Rectal smooth muscle tissue (tissue), 1 donor: ENCODE results near the gene SLC25A3.
"Not testable (repeated sequence)": the region's sequence is repeated elsewhere in the genome, so short reads cannot be mapped to it uniquely, and the experiment has no call there.

ENCODE experiments used
- H3K27ac ChIP-seq: one replicate; pipeline ENCODE4 v1.7.0; 2013; ENCODE audit warnings: low read depth, low read length, inconsistent platforms
- H3K27me3 ChIP-seq: one replicate; pipeline ENCODE4 v1.7.0; 2013; ENCODE audit warnings: low read length; ENCODE audit not compliant: control insufficient read depth, insufficient read depth
- H3K36me3 ChIP-seq: one replicate; pipeline ENCODE4 v1.7.0; 2013; ENCODE audit warnings: low read length; ENCODE audit not compliant: control insufficient read depth, insufficient read depth
- H3K4me1 ChIP-seq: one replicate; pipeline ENCODE4 v1.7.0; 2013; ENCODE audit warnings: low read length; ENCODE audit not compliant: control insufficient read depth, insufficient read depth
- H3K4me3 ChIP-seq: one replicate; pipeline ENCODE4 v1.7.0; 2013; ENCODE audit warnings: low read length
- H3K9ac ChIP-seq: one replicate; pipeline ENCODE4 v1.7.0; 2013; ENCODE audit warnings: low read length

Gene SLC25A3

DNA sequence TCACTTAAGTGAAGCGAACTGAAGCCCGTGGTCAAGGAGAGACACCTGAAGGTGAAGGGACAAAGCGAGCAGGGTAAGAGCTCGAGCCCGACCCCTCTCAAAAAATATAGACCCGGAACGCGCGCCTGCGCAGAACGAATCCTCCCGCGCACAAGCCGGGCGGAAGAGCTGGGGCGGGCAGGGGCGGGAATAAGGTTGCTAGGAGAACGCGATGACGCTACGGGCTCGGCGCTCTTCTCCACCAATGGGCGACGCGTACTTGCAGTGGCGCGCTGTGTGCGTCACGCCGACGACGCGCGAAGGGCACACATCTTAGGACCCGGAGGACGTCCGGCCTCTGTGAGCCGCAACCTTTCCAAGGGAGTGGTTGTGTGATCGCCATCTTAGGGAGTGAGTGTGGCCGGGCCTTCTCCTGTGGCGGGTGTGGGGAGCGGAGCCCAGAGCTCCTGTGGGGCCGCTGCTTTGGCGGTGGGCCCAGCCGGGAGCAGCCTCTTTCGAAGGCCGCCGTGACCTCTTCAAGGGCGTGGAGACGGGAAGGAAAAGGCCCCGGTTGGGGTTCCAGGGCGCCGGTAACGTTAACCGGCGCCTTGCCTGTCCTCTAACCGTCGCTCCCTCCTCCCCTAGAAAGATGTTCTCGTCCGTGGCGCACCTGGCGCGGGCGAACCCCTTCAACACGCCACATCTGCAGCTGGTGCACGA is at the start of gene SLC25A3:
TSS of gene SLC25A3 (plus strand) at position 336 of the 699 bp plus-strand sequence. CDS start at position 629, 293 bp downstream.
- Histone ChIP-seq H3K4me1 (peaks cover 6% of the 10 kb centered on the region), H3K27ac (peak within 1 kb of the TSS; percentile 100), H3K9ac (peak within 1 kb of the TSS; percentile 99), H3K27me3 (no peaks in the 10 kb centered on the region), H3K4me3 (peak within 1 kb of the TSS; percentile 98), H3K36me3 (peaks cover 15% of the 10 kb centered on the region)

DNA sequence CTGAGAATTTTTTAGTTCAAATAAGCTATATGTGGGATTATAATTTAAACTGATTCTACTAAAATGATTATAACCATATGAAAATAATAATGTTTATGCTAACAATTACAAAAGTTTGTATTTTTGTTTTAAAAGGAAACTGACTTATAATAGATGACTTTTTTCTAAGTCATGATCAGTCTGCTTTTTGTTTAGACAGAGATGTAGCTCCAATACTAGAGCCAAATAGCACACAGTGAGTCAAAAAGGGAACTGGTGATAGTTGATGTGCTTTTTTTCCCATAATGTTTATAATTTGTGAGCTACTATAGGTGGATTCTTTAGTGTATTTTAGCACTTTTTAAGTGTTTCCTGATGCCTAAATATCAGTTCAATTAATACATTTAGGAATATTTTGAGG is 49.8 kb upstream of the SLC25A3 start:
- Histone ChIP-seq H3K36me3 (no peaks in the 10 kb centered on the region), H3K27ac (no peak overlapping the region), H3K4me3 (no peak overlapping the region), H3K4me1 (no peaks in the 10 kb centered on the region), H3K27me3 (no peaks in the 10 kb centered on the region), H3K9ac (no peak overlapping the region)

DNA sequence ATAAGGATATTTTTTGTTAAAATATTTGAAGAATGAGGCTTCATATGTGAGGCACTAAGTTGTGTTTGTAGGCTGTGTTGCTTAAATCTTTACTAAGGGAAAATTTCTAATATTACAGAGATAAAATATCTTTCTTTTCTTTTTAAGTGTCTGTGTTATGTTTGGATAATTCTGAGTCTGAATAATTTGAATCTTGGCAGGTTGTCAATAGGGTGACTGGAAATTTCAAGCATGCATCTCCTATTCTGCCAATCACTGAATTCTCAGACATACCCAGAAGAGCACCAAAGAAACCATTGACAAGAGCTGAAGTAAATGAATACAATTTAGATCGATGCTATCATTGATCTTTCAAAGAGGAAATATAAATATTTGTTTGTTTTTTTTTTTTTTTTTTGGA is 48.7 kb upstream of the SLC25A3 start:
- no peaks in the 10 kb centered on the region for H3K27me3 ChIP-seq
- no peak overlapping the region for H3K9ac ChIP-seq
- no peak overlapping the region for H3K4me3 ChIP-seq
- no peaks in the 10 kb centered on the region for H3K36me3 ChIP-seq
- no peaks in the 10 kb centered on the region for H3K4me1 ChIP-seq
- H3K27ac ChIP-seq = no peak overlapping the region

DNA sequence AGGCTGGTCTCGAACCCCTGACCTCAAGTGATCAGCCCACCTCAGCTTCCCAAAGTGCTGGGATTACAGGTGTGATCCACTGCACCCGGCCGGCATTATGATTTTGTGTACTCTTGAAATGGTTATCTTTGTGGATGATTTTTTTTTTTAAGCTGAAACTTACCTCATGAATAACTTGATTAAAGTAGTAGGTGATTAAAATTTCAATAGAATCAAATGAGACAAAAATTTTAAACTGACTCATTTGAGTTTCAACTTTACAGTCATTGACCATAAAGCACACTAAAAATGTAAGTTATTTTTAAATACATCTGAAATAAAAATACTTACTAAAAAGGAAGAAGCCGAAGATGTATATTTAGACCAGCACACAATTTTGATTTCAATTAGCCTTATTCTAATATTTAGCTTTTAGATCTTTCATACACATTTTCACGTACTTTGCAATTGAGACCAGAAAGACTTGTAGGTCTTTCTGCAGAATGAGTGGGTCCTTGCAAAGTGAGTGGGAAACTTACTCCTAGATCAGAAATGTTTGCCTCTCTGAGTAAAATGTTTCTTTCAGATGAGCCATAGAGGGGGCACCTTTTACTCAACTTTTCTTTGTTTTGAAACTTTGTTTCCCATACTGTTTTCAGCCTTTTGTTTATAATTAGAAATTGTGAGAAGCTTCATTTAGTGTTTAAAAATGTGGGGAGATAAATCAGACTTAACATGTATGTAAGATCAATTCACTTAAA is 43.9 kb upstream of the SLC25A3 start:
- H3K4me1 ChIP-seq = no peaks in the 10 kb centered on the region

DNA sequence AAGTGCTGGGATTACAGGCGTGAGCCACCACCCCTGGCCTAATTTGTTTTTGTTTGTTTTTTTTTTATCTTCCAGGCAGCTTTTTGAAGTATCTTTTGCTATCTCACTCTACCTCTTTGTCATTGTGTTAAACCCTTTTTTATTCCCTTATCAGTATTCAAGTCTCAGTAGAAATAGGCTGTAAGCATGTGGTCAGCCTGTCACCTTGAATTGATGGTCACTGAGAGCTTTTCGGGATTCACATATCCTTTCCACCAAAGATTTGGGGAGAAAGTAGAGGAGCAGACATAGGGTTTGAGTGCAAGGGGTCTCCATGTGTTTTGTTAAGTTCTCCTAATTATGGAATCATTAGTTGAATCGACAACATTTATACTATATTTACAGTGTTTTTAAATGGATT is 41.7 kb upstream of the SLC25A3 start:
- no peak overlapping the region for H3K9ac ChIP-seq
- no peaks in the 10 kb centered on the region for H3K27me3 ChIP-seq
- no peak overlapping the region for H3K4me3 ChIP-seq
- no peak overlapping the region for H3K27ac ChIP-seq
- H3K4me1 ChIP-seq = no peaks in the 10 kb centered on the region
- H3K36me3 ChIP-seq = no peaks in the 10 kb centered on the region

More for the DNA sequence above, 43.9 kb upstream of the SLC25A3 start:
- Histone ChIP-seq H3K27ac (no peak overlapping the region), H3K4me3 (no peak overlapping the region), H3K9ac (no peak overlapping the region), H3K27me3 (no peaks in the 10 kb centered on the region), H3K36me3 (no peaks in the 10 kb centered on the region)

DNA sequence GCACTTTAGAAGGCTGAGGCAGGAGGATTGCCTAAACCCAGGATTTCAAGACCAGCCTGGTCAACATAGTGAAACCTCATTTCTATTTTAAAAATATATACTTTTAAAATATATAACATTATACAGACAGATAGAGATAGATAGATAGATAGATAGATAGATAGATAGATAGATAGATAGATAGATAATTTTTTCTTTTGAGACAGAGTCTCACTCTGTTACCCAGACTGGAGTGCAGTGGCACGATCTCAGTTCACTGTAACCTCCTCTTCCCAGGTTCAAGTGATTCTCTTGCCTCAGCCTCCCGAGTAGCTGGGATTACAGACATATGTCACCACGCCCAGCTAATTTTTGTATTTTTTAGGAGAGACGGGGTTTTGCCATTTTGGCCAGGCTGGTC is 35.4 kb upstream of the SLC25A3 start:
- H3K27me3 ChIP-seq, H3K27ac ChIP-seq, H3K4me1 ChIP-seq, H3K4me3 ChIP-seq, H3K36me3 ChIP-seq, H3K9ac ChIP-seq: not testable (repeated sequence)

DNA sequence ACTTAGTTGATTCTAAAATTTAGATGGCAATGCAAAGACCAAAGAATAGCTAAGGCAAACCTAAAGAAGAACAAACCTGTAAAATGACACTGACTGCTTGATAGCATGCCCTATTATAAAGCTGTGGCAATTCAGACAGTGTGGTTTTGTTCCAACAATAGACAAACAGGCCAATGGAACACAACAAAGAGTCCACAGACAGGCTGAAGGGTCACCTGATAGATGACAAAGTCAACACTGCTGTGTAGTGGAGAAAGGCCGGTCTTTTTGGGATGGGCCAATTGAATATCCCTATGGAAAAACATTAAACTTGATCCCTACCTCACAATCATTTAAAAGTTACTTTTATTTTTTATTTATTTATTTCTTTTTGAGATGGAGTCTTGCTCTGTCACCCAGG is 33.8 kb upstream of the SLC25A3 start:
- H3K27me3 ChIP-seq = no peaks in the 10 kb centered on the region
- no peaks in the 10 kb centered on the region for H3K36me3 ChIP-seq
- no peak overlapping the region for H3K27ac ChIP-seq
- H3K4me1 ChIP-seq = no peaks in the 10 kb centered on the region
- H3K9ac ChIP-seq = no peak overlapping the region
- no peak overlapping the region for H3K4me3 ChIP-seq

DNA sequence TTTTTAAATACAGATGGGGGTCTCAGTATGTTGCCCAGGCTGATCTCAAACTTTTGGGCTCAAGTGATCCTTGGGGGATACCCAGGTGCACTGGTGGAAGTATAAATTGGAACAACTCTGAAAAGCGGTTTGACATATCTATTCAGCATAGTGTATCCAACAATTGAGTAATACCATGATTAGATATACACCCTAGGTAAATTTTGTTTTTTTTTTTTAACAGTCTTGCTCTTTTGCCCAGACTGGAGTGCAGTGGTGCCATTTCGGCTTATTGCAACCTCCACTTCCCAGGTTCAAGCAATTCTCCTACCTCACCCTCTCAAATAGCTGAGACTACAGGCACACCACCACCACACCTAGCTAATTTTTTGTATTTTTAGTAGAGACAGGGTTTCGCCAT is 31.6 kb upstream of the SLC25A3 start:
- Histone ChIP-seq H3K27me3 (no peaks in the 10 kb centered on the region), H3K27ac (no peak overlapping the region), H3K4me3 (no peak overlapping the region), H3K9ac (no peak overlapping the region), H3K4me1 (peaks cover 2% of the 10 kb centered on the region), H3K36me3 (no peaks in the 10 kb centered on the region)

DNA sequence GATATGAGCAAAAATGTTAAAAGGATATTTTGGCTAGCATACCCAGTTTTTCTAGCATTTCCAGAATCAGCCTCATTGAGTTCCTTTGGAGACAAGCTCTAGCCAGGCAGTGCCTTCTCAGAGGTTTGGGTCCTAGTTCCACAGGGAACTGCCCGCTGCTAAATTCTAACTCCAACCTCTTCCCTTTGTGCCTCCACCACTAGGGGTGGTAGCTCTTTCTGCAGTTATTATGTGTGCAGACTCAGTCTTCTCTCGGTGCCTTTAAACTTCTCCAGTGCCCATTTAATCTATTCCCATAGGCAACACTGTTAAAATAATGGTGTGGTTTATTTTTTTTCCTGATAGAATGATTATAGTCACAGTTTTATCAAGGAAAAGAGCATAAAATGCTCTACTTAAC is 21.5 kb upstream of the SLC25A3 start:
- no peak overlapping the region for H3K4me3 ChIP-seq
- H3K27ac ChIP-seq = no peak overlapping the region
- no peaks in the 10 kb centered on the region for H3K36me3 ChIP-seq
- no peak overlapping the region for H3K9ac ChIP-seq
- H3K27me3 ChIP-seq = no peaks in the 10 kb centered on the region
- H3K4me1 ChIP-seq = no peaks in the 10 kb centered on the region

DNA sequence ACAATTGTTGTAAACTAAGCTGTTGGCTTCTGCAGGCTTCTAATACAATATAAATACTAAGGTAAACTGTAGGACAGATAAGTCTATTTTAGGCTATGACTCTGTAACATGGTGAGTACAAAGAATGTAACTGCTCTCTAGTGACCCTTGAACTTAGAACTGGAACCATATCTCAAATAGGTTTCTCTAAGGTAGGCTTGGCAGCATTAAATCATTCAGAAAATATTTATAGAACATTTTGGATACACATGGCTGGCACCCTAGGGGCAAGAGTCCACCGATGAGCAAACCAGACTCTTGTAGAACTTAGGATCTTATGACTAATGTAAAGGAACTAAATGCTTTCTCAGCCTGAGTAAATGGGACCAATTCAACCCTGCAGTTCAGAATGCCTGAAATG is 19.4 kb upstream of the SLC25A3 start:
- Histone ChIP-seq H3K27ac (no peak overlapping the region), H3K4me1 (no peaks in the 10 kb centered on the region), H3K4me3 (no peak overlapping the region), H3K9ac (no peak overlapping the region), H3K36me3 (no peaks in the 10 kb centered on the region), H3K27me3 (no peaks in the 10 kb centered on the region)

DNA sequence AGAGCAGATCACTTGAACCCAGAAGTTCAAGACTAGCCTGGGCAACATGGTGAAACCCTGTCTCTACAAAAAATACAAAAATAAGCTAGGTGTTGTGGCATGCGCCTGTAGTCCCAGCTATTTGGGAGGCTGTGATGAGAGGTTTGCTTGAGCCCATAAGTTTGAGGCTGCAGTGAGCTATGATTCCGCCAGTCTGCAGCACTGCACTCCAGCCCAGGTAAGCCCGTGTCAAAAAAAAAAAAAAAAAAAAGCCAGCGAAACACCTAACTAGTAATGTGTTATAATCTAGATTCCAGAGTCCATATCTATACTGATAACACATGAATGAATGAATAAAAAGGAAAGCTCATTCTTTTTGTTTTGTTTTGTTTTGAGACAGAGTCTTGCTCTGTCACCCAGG is 18.5 kb upstream of the SLC25A3 start:
- H3K27me3 ChIP-seq = no peaks in the 10 kb centered on the region
- no peaks in the 10 kb centered on the region for H3K36me3 ChIP-seq
- no peaks in the 10 kb centered on the region for H3K4me1 ChIP-seq
- no peak overlapping the region for H3K27ac ChIP-seq
- H3K4me3 ChIP-seq = no peak overlapping the region
- no peak overlapping the region for H3K9ac ChIP-seq

DNA sequence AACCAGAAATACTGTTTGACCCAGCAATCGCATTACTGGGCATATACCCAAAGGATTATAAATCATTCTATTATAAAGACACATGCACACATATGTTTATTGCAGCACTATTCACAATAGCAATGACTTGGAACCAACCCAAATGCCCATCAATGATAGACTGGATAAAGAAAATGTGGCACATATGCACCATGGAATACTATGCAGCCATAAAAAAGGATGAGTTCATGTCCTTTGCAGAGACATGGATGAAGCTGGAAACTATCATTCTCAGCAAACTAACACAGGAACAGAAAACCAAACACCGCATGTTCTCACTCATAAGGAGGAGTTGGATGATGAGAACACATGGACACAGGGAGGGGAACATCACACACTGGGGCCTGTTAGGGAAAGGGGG is 16.7 kb upstream of the SLC25A3 start:
- H3K36me3 ChIP-seq, H3K9ac ChIP-seq, H3K27ac ChIP-seq, H3K4me3 ChIP-seq, H3K27me3 ChIP-seq, H3K4me1 ChIP-seq: not testable (repeated sequence)

DNA sequence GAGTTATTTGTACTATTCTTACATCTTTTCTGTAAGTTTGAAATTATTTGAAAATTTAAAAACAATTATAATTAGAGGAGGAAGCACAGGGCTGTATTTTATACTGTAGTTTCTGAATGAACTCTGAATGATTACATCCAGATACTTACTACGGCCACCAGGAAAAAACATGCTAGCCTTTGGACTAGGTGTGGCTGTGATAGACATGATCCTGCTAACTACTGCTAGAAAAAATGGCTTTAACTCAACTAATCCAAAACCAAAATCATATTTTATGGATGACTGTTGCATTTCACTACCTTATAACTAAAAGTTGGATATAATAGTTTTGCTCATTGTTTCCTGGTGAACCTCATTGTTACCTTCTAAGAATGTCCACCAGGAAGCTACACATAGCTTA is 15.1 kb upstream of the SLC25A3 start:
- no peak overlapping the region for H3K9ac ChIP-seq
- no peaks in the 10 kb centered on the region for H3K27me3 ChIP-seq
- no peaks in the 10 kb centered on the region for H3K36me3 ChIP-seq
- H3K27ac ChIP-seq = no peak overlapping the region
- H3K4me1 ChIP-seq = no peaks in the 10 kb centered on the region
- H3K4me3 ChIP-seq = no peak overlapping the region
